HT-29 (cell line): ENCODE measurements around the gene MRAS. TPM values are rescaled to one million over a fixed set of nuclear protein-coding genes. Genes with fewer than 3 reads are reported as not detected.
"Not testable (repeated sequence)": the region's sequence is repeated elsewhere in the genome, so short reads cannot be mapped to it uniquely, and the experiment has no call there.

ENCODE experiments used
- DNase-seq: peaks from one replicate; pipeline ENCODE4 v3.0.0-alpha.2; 2015; ENCODE audit warnings: low spot score
- total RNA-seq: library from RNA; depleted of rRNA; stranded (reverse); fragments of >200 nt; shearing (Covaris generic); gene quantifications from 2 replicates; pipeline ENCODE4 v1.2.3, GENCODE V29; 2014

Gene MRAS
- total RNA-seq, 1 experiment from 2014 or later: 1.3 TPM

GRCh38 chr3:138389841-138390581 is 41.6 kb downstream of the MRAS start:
- DNase-seq: no peak

- no peak for DNase-seq
Measured at GRCh38 chr3:138390582-138390932, 42.2 kb downstream of the MRAS start.

- no peak for DNase-seq
Measured at GRCh38 chr3:138394156-138394555, 45.8 kb downstream of the MRAS start.

GRCh38 chr3:138394686-138395085 is 46.3 kb downstream of the MRAS start:
- no peak for DNase-seq

- DNase-seq: no peak
Measured at GRCh38 chr3:138395865-138396751, 47.7 kb downstream of the MRAS start.

GRCh38 chr3:138396752-138397410 is 48.5 kb downstream of the MRAS start:
- DNase-seq: no peak

- no peak for DNase-seq
Measured at GRCh38 chr3:138397983-138398382, 49.6 kb downstream of the MRAS start.

- no peak for DNase-seq
Measured at GRCh38 chr3:138398791-138399575, 50.6 kb downstream of the MRAS start.

- no peak for DNase-seq
Measured at GRCh38 chr3:138399766-138400165, 51.4 kb downstream of the MRAS start.

- DNase-seq: no peak
Measured at GRCh38 chr3:138400651-138401070, 52.3 kb downstream of the MRAS start.

- DNase-seq: no peak
Measured at GRCh38 chr3:138401834-138402233, 53.5 kb downstream of the MRAS start.

- DNase-seq: no peak
Measured at GRCh38 chr3:138404121-138404520, 55.7 kb downstream of the MRAS start.

- no peak for DNase-seq
Measured at GRCh38 chr3:138405001-138405400, 56.6 kb downstream of the MRAS start.

- no peak for DNase-seq
Measured at GRCh38 chr3:138405486-138405885, 57.1 kb downstream of the MRAS start.

- no peak for DNase-seq
Measured at GRCh38 chr3:138406606-138407005, 58.2 kb downstream of the MRAS start.

GRCh38 chr3:138407236-138407907 is 59.0 kb downstream of the MRAS start:
- DNase-seq: no peak

GRCh38 chr3:138408751-138409570 is 60.6 kb downstream of the MRAS start:
- no peak for DNase-seq

- no peak for DNase-seq
Measured at GRCh38 chr3:138412821-138413551, 64.6 kb downstream of the MRAS start.

- DNase-seq: not testable (repeated sequence)
Measured at GRCh38 chr3:138416236-138416635, 67.9 kb downstream of the MRAS start.
